B cell (primary cell): ENCODE measurements around the gene TCEAL3.

Source experiments
- CTCF ChIP-seq: fragments of 200-600 bp; IDR thresholded peaks from one replicate; pipeline ENCODE4 v1.8.0; 2022; ENCODE audit warnings: antibody characterized with exemption, mild to moderate bottlenecking
- EZH2 ChIP-seq: IDR thresholded peaks from 2 replicates; pipeline ENCODE4 v1.6.1; 2012; ENCODE audit warnings: borderline replicate concordance, low read depth, mild to moderate bottlenecking, moderate library complexity, low read length; ENCODE audit not compliant: insufficient read depth, poor library complexity, severe bottlenecking

- TF ChIP-seq CTCF (no peak), EZH2 (no peak)
Observed at GRCh38 chrX:103560256-103560655, 47.5 kb upstream of the TCEAL3 start.
